Omental fat pad (tissue), 4 donors: ENCODE results near the gene TRPC1. TPM values are rescaled to one million over a fixed set of nuclear protein-coding genes. Genes with fewer than 3 reads are reported as not detected.
A peak's percentile ranks its signal among the peaks of the same experiment; 100 is the strongest.

ENCODE experiments used
- ATAC-seq: fragments of 150-250 bp; one replicate; pipeline ENCODE4 v1.9.1; 2016; ENCODE audit warnings: mild to moderate bottlenecking, moderate library complexity; ENCODE audit not compliant: low FRiP score
- DNase-seq: peaks from one replicate; pipeline ENCODE4 v3.0.0-alpha.2; 2019; ENCODE audit warnings: low spot score
- total RNA-seq, 4 donors: library from RNA; depleted of rRNA; stranded (reverse); fragments of >200 nt; gene quantifications; one replicate each; pipeline ENCODE4 v1.1.0, GENCODE V29; 2016
- TF ChIP-seq, protein P1 (sequence below), 3 donors: fragments of 450-650 bp; IDR thresholded peaks; one replicate each; pipeline ENCODE4 v1.5.1; 2016 to 2017; ENCODE audit warnings: antibody characterized with exemption in 3 of 3, mild to moderate bottlenecking in 3 of 3, moderate library complexity in 2 of 3

Gene TRPC1
- total RNA-seq: 10 to 100 TPM in 3 of 4 donors, 1 to 10 TPM in 1; 4.9 to 23.2 (median 11.4) TPM

DNA sequence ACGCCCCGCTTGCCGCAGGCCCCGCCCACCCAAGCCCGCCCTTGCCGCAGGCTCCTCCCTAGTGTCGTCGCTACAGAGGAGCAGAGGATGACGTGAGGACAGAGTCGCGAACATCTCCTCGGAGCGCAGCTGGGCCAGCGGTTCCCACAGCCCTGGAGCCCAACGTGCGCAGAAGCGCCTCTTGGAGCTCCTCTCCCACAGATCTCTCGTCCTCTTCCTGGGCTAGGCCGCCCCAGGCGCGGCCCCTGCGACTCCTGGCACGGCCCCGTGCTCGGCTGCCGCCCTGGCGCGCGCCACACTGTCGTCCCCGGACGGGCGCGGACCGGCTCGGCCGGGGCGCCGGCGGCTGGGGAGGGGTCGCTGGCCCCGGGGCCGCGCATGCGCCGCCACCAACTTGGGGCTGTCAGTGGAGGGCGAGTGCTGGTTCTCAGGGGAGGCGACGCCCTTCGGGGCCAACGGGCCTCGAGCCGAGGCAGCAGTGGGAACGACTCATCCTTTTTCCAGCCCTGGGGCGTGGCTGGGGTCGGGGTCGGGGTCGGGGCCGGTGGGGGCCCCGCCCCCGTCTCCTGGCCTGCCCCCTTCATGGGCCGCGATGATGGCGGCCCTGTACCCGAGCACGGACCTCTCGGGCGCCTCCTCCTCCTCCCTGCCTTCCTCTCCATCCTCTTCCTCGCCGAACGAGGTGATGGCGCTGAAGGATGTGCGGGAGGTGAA lies at the start of gene TRPC1:
TSS of gene TRPC1 (plus strand) at position 67 of the 714 bp plus-strand sequence. CDS start at position 593, 526 bp downstream.
- TF ChIP-seq, protein P1, sequence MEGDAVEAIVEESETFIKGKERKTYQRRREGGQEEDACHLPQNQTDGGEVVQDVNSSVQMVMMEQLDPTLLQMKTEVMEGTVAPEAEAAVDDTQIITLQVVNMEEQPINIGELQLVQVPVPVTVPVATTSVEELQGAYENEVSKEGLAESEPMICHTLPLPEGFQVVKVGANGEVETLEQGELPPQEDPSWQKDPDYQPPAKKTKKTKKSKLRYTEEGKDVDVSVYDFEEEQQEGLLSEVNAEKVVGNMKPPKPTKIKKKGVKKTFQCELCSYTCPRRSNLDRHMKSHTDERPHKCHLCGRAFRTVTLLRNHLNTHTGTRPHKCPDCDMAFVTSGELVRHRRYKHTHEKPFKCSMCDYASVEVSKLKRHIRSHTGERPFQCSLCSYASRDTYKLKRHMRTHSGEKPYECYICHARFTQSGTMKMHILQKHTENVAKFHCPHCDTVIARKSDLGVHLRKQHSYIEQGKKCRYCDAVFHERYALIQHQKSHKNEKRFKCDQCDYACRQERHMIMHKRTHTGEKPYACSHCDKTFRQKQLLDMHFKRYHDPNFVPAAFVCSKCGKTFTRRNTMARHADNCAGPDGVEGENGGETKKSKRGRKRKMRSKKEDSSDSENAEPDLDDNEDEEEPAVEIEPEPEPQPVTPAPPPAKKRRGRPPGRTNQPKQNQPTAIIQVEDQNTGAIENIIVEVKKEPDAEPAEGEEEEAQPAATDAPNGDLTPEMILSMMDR (IDR thresholded peaks at IDR 0.05): no peak
- peak; percentile 89 for ATAC-seq
- DNase-seq: peak; percentile 26

- TF ChIP-seq, protein P1 (IDR thresholded peaks at IDR 0.05): no peak
- no peak for DNase-seq
- no peak for ATAC-seq
Measured at GRCh38 chr3:142676151-142676550, 47.7 kb upstream of the TRPC1 start.

- TF ChIP-seq, protein P1 (IDR thresholded peaks at IDR 0.05): no peak
- DNase-seq (no peak), ATAC-seq (no peak)
Measured at GRCh38 chr3:142680710-142681109, 43.1 kb upstream of the TRPC1 start.

GRCh38 chr3:142690613-142691012 lies 33.2 kb upstream of the TRPC1 start:
- no peak for DNase-seq
- TF ChIP-seq, protein P1 (IDR thresholded peaks at IDR 0.05): no peak
- no peak for ATAC-seq

DNA sequence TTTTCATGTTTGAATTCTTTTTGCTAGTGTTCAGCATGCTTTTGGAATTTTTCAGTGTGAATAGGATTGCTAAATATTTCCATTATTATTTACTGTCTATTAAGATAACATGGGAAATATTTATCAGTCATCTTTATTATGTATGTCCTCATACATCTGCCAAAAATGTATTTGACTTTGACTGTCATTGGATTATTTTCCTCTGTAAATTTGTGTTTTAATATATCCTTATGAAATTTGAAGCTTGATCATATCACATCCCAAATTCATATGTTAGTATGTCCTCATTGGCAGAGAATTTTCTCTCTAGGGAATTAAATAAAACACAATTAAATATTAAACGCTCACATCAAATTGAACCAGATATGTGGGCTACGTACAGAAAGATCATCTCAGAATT lies 32.3 kb upstream of the TRPC1 start:
- no peak for ATAC-seq
- DNase-seq: no peak
- TF ChIP-seq, protein P1 (IDR thresholded peaks at IDR 0.05): no peak

GRCh38 chr3:142693136-142693853 lies 30.5 kb upstream of the TRPC1 start:
- TF ChIP-seq, protein P1 (IDR thresholded peaks at IDR 0.05): no peak
- DNase-seq: no peak
- ATAC-seq: no peak
